Left lung (tissue), 10 donors: ENCODE results near the gene CACNB4. TPM values are rescaled to one million over a fixed set of nuclear protein-coding genes. Genes with fewer than 3 reads are reported as not detected.

Experiments used
- ATAC-seq: fragments of 200-7000 bp; cut with Tn5 transposase; one replicate; pipeline ENCODE4 v1.9.1; 2020; ENCODE audit warnings: moderate library complexity
- DNase-seq, 4 donors: peaks; one replicate each; pipeline ENCODE4 v3.0.0-alpha.2; 2013 to 2020
- H3K27ac ChIP-seq, 2 donors: fragments of 200-600 bp; sonication (generic) in 1 of 2; one replicate each; pipeline versions ENCODE4 v1.5.0 to v1.8.0; 2020 to 2021
- H3K27me3 ChIP-seq, 2 donors: fragments of 200-600 bp; sonication (generic) in 1 of 2; one replicate each; pipeline versions ENCODE4 v1.5.0 to v1.8.0; 2020 to 2021
- H3K36me3 ChIP-seq, 2 donors: fragments of 200-600 bp; sonication (generic) in 1 of 2; one replicate each; pipeline versions ENCODE4 v1.5.0 to v1.8.0; 2020 to 2021
- H3K4me1 ChIP-seq, 2 donors: fragments of 200-600 bp; one replicate each; pipeline ENCODE4 v1.8.0; 2021
- H3K4me3 ChIP-seq, 2 donors: fragments of 200-600 bp; sonication (generic) in 1 of 2; one replicate each; pipeline versions ENCODE4 v1.5.0 to v1.8.0; 2020 to 2021; ENCODE audit warnings: mild to moderate bottlenecking in 1 of 2
- H3K9me3 ChIP-seq, 2 donors: fragments of 200-600 bp; sonication (generic) in 1 of 2; one replicate each; pipeline versions ENCODE4 v1.5.0 to v1.8.0; 2020 to 2021
- CTCF ChIP-seq, 2 donors: fragments of 200-600 bp; sonication (generic) in 1 of 2; IDR thresholded peaks; one replicate each; pipeline versions ENCODE4 v1.5.0 to v1.8.0; 2021; ENCODE audit warnings: antibody characterized with exemption in 2 of 2
- intact Hi-C, 2 donors: fragments of 100-400 bp; cut with DNase I; formaldehyde crosslinking; loops; one replicate each; pipeline versions ENCODE4 v1.11.2 to v1.14.2; 2022
- polyA plus RNA-seq, 6 donors: library from polyadenylated mRNA; unstranded; fragments of 120-200 nt; gene quantifications; one replicate each; pipeline ENCODE4 v1.2.1, GENCODE V29; 2013; ENCODE audit not compliant: insufficient read length in 6 of 6
- total RNA-seq, 2 donors: library from RNA; stranded (reverse); fragmentation: NEBNext Ultra II Directional; extraction: Animal tissue kit (Norgen Biotek cat#: 25700); gene quantifications; one replicate each; pipeline ENCODE4 v1.2.1, GENCODE V29; 2021
- donor health status: DM: no; HTN: yes; CAD: no.
- donor health status: DM: no; HTN: no; CAD: no.

Gene CACNB4
- total and polyA plus RNA-seq, 8 donors: 5.9 to 11.2 (median 8.6) TPM

GRCh38 chr2:152063325-152063924, 35.4 kb downstream of the CACNB4 start:
- no peaks in the 10 kb centered on the region for H3K36me3 ChIP-seq
- H3K4me3 ChIP-seq: no peak overlapping the region
- no peak overlapping the region for H3K27ac ChIP-seq
- peak; percentile 87 for ATAC-seq
- peaks cover 5 to 10% of the 10 kb centered on the region in 2 donors for H3K4me1 ChIP-seq
- no peaks in the 10 kb centered on the region for H3K27me3 ChIP-seq
- peak in 1 of 4 donors; percentile 59 for DNase-seq
- peaks cover 0 to 7% of the 10 kb centered on the region in 2 donors for H3K9me3 ChIP-seq
- TF ChIP-seq CTCF (IDR thresholded peaks at IDR 0.05): no peak
- intact Hi-C loops: no loop called here

DNA sequence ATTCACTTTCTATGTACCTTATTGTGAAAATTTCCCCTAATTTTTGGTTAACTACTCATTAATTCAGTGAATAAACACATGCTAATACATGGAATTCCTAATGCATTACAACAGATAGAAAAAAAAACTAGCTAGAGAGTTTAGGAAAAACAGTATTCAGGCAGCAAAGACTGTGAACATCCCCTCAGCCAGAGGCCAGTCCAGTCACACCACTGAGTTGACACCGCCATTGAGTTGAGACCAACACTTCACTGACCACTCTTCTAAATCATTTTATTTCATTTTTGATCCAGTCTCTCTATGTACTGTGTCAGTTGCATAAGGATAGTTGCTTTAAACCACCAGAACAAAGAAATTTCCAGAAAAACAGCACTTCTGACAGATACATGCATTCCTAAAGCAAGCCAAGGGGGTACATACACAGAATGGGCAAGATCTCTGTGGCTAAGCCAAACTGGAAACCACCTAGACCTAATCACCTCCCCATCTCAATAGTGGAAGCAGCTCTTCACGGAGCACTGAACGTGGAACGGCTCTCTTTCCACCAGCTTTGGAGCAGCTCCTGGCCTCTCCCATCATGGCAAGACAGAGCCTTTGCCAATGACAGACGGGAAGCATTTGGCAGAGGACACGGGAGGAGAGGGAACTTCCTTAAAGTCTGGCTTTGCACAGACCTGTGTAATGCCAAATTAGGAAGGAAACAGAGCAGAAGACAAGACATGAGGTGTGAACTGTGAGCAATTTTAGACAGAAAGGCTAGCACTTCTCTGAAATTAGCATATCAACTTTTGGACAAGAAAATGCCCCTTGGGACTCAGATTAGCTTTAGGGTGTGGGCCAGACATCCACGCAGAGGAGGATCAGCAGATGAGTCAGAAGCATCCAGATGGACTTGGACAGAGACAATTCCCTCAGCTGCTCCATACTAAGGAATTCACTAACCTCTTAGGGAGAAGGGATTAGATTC, 36.4 kb downstream of the CACNB4 start:
- TF ChIP-seq CTCF (IDR thresholded peaks at IDR 0.05): no peak
- DNase-seq (no peak), ATAC-seq (peak; percentile 45)
- Histone ChIP-seq H3K36me3 (no peaks in the 10 kb centered on the region), H3K4me1 (peaks cover 5 to 10% of the 10 kb centered on the region in 2 donors), H3K27me3 (no peaks in the 10 kb centered on the region), H3K9me3 (peaks cover 0 to 11% of the 10 kb centered on the region in 2 donors), H3K27ac (peak overlapping the region; percentile 22 to 24), H3K4me3 (no peak overlapping the region)
- intact Hi-C loops: no loop called here

DNA sequence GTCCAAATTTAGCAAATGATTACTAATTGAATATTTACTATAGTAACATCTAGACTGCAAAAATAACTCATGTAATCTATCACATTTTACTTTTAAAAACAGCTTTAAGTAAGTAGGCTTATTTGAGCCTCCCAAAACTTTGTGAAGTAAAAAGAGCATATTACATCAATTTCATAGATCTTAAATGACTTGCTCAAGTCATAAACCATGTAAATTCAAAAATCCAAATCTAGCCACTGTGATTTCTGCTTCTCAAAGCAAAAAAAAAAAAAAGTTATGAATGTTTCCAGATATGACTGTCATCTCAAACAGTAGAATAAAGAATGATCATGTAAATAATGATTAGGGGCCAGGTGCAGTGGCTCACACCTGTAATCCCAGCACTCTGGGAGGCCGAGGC, 37.5 kb downstream of the CACNB4 start:
- Histone ChIP-seq H3K36me3 (no peaks in the 10 kb centered on the region), H3K4me1 (peaks cover 5 to 10% of the 10 kb centered on the region in 2 donors), H3K27me3 (no peaks in the 10 kb centered on the region), H3K4me3 (no peak overlapping the region), H3K9me3 (peaks cover 0 to 11% of the 10 kb centered on the region in 2 donors), H3K27ac (no peak overlapping the region)
- TF ChIP-seq CTCF (IDR thresholded peaks at IDR 0.05): no peak
- DNase-seq (no peak), ATAC-seq (no peak)
- intact Hi-C loops: no loop called here

- no peak for ATAC-seq
- no peak for DNase-seq
- intact Hi-C loops: no loop called here
Measured at GRCh38 chr2:152058655-152059054, 40.2 kb downstream of the CACNB4 start.

More at GRCh38 chr2:152058655-152059054, 40.2 kb downstream of the CACNB4 start:
- Histone ChIP-seq H3K36me3 (no peaks in the 10 kb centered on the region), H3K27me3 (no peaks in the 10 kb centered on the region), H3K4me1 (peaks cover 5 to 17% of the 10 kb centered on the region in 2 donors), H3K9me3 (peaks cover 0 to 11% of the 10 kb centered on the region in 2 donors), H3K27ac (no peak overlapping the region), H3K4me3 (no peak overlapping the region)
- no peak for TF ChIP-seq CTCF (IDR thresholded peaks at IDR 0.05)
